Measurements from ENCODE around the gene TIPARP.
A peak's percentile ranks its signal among the peaks of the same experiment; 100 is the strongest.
"Not testable (repeated sequence)": the region's sequence is repeated elsewhere in the genome, so short reads cannot be mapped to it uniquely, and the experiment has no call there.

Gene TIPARP

DNA sequence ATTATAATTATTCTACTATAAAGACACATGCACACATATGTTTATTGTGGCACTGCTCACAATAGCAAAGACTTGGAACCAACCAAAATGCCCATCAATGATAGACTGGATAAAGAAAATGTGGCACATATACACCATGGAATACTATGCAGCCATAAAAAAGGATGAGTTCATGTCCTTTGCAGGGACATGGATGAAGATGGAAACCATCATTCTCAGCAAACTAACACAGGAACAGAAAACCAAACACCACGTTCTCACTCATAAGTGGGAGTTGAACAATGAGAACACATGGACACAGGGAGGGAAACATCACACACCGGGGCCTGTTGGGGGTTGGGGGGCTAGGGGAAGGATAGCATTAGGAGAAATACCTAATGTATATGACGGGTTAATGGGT, 62.7 kb downstream of the TIPARP start:
- DNase-seq = not testable (repeated sequence)

DNA sequence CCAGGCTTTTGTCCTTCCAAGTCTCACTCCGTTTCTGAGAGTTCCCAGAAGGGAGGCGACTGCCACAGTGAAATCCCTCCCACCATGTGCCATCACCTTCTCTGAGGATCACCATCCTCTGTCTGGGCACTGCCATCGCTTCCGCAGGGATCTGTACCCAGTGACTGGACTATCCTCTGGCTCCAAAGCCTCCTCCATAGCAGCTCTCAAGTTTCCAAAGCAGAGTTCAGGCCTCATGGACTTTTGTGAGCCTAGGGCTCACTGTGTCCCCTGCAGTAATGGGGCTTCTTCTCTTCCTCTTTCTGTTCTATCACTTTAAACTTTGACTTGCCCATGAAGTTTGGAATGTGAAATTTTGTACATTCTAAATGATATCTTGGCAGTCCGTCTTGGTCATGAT, 63.9 kb downstream of the TIPARP start:
- no peak for DNase-seq

DNA sequence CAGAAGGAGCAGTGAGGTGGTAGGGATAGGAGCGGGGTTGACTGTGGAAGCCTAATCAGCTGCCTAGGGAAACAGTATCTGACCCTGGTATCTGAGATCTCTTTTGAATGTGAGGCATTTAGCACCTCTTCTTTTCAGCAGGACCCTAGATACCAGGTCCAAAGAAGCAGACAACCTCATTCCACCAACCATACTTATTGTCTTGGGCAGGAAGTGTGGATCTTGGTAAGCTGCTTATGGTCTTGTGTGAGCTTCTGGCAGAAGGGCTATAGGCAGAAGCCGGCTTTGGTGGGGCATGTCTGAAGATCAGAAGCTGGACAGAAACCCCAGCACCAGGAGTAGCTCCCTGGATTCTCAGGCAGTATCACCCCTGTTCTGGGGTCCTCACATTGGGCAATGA, 65.6 kb downstream of the TIPARP start:
- no peak for DNase-seq

DNA sequence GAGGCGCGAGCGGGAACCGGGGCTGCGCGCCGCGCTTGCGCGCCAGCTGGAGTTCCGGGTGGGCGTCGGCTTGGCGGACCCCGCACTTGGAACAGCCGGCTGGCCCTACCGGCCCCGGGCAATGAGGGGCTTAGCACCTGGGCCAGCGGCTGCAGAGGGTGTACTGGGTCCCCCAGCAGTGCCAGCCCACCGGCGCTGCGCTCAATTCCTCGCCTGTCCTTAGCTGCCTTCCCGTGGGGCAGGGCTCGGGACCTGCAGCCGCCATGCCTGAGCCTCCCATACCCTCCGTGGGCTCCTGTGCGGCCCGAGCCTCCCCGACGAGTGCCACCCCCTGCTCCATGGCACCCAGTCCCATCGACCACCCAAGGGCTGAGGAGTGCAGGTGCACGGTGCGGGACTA, 66.2 kb downstream of the TIPARP start:
- not testable (repeated sequence) for DNase-seq

DNA sequence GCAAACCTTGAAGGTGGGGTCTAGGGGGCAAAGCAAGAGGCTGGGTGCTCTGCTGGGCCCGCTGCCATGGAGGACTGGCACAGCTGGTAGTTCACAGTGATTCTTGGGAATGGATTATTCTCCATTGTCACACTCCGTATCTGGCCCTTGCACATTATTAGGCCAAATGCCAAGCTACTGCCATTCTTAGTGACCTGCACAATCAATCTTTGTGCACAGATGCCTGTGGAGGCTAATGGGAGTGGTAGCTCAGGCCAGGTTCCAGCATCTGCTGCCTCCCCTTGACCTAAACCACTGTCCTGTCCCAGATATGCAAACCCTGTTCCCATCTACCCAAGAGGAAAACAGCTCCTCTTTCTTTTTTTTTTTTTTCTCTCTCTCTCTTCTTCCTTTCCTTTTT, 67.5 kb downstream of the TIPARP start:
- no peak for DNase-seq

DNA sequence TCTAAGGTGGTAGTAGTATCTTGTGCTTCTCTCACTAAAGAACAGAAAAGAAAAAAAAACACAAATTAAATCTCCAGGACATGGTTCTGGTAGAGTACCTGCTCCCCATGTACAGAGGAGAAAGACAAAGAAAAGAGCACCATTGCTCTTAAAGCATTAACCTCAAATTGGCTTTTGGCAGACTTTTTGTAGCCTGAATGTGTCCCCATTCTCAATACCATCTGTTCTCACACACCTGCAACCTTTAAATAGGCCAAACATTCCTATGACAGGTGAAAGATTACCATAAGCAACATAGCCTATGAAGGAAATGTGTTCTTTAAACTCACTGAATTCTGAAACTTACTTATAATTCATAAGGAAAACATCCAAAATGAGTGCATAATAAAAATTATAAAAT, 68.0 kb downstream of the TIPARP start:
- no peak for DNase-seq

DNA sequence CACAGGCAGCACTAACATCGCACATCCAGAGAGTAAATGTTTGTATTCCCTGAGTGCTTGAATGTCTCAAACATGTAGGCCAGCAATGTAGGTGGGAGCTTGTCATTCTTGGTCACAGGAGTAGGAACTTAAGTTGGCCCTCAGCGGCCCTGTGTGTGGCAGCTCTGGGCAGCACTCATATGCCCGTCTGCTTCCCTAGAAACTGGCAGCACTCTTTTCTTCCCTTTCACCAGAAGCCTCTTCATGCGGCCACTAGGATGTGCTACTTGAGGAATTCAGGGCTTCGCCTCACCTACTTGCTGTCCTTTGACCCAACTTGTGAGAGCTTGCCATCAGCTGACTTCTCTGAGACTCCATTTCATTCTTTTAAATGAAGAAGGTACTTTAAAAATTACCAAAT, 69.5 kb downstream of the TIPARP start:
- DNase-seq = no peak

DNA sequence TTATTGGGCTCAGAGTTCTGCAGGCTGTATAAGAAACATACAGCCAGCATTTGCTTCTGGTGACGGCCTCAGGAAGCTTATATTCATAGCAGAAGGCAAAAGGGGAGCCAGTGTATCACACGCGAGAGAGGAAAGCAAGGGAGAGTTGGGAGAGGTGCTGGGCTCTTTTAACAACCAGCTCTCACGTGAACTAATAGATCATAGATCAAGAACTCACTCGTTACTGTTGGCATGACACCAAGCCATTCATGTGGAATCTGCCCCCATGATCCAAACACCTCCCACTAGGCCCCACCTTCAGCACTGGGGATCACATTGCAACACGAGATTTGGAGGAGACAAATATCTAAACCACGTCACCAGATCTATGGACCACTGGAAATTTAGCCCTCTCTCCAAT, 70.2 kb downstream of the TIPARP start:
- no peak for DNase-seq

DNA sequence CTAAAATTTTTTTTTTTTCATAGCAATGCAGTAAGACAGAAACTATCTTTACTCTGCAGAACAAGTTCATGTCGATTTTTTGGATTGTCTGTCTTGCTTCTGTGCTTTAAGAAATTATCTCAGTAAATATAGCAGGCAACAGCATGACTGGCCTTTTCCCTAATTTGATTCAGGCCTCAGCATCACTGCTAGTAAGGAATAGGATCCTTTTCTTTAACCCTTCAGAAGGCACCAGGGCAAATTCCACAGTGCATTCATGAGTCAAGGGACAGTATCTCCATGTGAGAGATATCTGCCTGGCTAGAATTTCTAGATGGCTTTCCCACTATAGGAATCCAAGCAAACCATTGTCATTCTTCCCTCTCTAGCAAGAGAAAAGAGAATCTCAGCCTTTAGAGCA, 71.4 kb downstream of the TIPARP start:
- no peak for DNase-seq

DNA sequence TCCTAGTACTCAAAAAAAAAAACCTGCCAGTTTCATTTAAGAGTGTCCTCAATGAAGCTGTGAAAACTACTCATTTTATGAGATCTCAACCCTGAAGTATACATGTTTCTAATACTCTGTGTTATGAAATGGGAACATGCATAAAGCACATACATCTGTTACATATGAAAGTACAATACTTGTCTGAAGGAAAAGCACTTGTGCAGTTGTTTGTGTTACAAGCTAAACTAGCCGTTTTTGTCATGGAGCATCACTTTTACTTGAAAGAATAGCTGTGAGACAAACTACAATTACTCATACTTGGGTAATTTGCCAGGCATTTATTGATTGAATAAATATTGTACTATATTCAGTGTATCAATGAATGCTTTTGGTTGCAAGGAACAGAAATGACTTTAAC, 72.7 kb downstream of the TIPARP start:
- DNase-seq = no peak

DNA sequence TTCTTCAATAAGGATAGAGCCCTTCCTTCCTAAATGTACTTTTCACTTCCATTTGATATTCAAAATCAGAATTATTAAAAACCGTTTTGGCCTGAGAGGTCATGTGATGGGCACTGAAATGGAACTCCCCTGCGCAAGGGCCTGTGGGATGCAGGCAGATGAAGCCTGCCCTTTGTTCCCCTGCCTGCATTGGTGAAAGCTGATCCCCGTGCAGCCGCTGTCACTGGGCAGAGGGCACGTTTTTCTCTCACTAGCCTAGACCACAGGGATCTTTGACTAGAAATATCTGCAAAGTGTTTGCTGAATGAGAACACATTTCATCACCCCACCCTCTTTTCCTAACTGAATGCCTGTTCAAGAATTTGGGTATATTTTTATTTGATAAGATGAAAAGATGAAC, 74.9 kb downstream of the TIPARP start:
- DNase-seq = peak in 9 of 56 donors; percentile 4 to 38 (median 14)

DNA sequence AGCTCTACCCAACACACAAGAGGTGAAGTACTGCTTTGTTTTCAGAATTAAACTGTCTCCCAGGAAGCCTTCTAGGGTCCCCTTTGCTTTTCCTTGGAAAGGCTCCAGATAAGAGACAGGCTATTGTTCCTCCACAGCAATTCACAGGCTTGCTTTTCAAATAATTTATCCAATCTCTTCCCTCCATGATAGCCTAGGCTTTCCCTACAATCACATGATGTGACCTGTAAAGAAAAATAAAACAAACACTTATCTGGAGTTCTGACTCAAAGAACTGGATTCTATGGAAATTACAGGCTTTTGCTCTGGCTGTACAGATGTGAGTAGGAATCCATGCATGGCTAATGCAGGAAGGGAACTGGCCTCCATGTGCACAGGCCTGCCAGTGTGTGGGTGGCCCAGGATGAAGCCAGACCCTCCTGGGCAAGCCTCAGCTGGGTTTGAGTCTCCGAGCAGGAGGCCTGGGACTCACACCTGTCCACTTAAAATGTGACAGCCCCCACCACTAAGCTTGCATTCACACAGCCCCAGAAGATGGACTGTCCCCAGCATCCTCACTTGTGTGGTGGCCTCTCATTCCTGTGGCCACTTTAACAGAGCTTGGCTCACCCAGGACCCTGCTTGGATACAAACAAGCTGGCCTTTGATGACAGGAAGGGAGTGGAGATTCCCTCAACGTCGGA, 75.9 kb downstream of the TIPARP start:
- DNase-seq = no peak

DNA sequence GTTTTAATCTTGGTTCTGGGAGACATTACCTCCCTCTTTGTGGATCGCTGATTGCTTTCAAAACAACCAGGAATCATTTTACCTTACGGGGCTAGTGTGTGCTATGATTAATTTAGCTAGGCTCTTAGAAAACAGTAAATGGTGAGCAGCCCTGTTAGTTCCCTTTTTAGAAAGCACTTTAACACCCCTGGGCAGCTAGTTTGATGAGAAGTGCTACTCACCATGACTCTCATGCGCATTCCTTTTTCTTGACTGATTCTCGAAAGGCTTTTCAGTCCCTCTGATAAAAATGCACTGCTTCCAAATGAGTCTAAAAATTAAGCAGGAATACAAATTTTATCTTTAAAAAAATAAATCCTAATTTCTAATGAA, 76.5 kb downstream of the TIPARP start:
- DNase-seq = no peak

DNA sequence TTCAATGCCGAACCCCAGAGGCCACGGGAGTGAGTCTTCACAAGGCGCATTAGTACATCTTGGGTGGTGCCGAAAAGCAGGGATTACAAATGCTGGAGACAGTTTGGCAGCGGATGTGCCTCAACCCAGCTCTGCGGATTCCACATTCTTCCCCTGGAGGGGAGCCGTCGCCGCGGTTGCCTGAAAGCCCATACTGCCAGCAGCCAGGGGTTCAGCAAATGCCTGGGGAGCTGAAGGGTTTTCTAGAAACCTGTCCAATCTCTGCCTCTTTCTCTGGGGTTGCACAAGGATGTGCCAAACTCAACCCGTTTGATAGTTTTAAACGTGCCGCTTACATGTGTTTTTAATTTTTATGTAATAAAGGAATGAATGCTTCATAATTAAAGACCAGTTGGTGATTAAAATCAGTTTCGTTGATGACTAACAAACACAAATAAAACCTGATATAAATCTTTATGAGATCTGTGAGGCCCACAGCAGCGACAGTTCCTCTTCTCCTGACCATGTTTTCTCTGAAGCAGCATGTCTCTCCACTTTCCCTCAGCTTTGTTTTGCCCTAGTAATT, 77.2 kb downstream of the TIPARP start:
- DNase-seq = peak in 9 of 56 donors; percentile 5 to 33 (median 23)
